GM12878 (cell line): ENCODE measurements around the gene TCP11L1. TPM values are rescaled to one million over a fixed set of nuclear protein-coding genes. Genes with fewer than 3 reads are reported as not detected.
"Not testable (repeated sequence)": the region's sequence is repeated elsewhere in the genome, so short reads cannot be mapped to it uniquely, and the experiment has no call there.

Experiments used
- ATAC-seq: fragments of 200-7000 bp; cut with Tn5 transposase; 3 replicates; pipeline ENCODE4 v1.9.1; 2020; ENCODE audit warnings: mild to moderate bottlenecking, moderate library complexity
- BruUV-seq: library from RNA; stranded (reverse); fragments of 400-500 nt; replicated peaks from 2 replicates; lab custom pipeline; 2021; lab: Mats Ljungman, UMichigan
- CTCF ChIA-PET: fragments of 300-600 bp; sonication (Branson Sonifier 250); formaldehyde crosslinking; extraction: SDS; loops from one replicate; lab custom pipeline; 2021; ENCODE audit warnings: inconsistent platforms; lab: Yijun Ruan, JAX
- POLR2A ChIA-PET: fragments of 350-600 bp; formaldehyde crosslinking; extraction: SDS; loops from one replicate; lab custom pipeline; 2021; ENCODE audit warnings: inconsistent platforms; lab: Charles Lee
- RAD21 ChIA-PET: fragments of 300-600 bp; sonication (Branson Sonifier 250); formaldehyde crosslinking; loops from one replicate; lab custom pipeline; 2023; ENCODE audit warnings: antibody characterized with exemption; ENCODE audit not compliant: unreplicated experiment; lab: Charles Lee
- SMC1A ChIA-PET: fragments of 300-600 bp; sonication (Branson Sonifier 250); formaldehyde crosslinking; loops from one replicate; lab custom pipeline; 2023; ENCODE audit not compliant: unreplicated experiment, uncharacterized antibody; lab: Charles Lee
- DNase-seq: peaks from one replicate; pipeline ENCODE4 v3.0.0-alpha.2; 2011; ENCODE audit warnings: low read depth, low spot score
- FAIRE-seq: peaks from 3 replicates; lab custom pipeline; 2011; peaks lifted over from hg19 to GRCh38; lab: Jason Lieb, UNC
- H2AFZ ChIP-seq: 2 replicates; pipeline ENCODE4 v1.6.0; 2011; ENCODE audit warnings: low read depth, low read length, control low read depth; ENCODE audit not compliant: control insufficient read depth
- H3K27ac ChIP-seq: 2 replicates; pipeline ENCODE4 v1.5.1; 2011; ENCODE audit warnings: control low read depth; ENCODE audit not compliant: control insufficient read depth, insufficient read depth
- H3K27me3 ChIP-seq, 2 experiments: replicated peaks in 1 of 2; 2 replicates each; pipeline versions ENCODE4 v1.6.0 to v1.6.1; 2011; ENCODE audit warnings: low read length in 1 of 2; ENCODE audit not compliant: control insufficient read depth in 2 of 2, insufficient read depth in 2 of 2
- H3K36me3 ChIP-seq, 2 experiments: 2 replicates each; pipeline ENCODE4 v1.5.1; 2011; ENCODE audit warnings: low read length in 1 of 2; ENCODE audit not compliant: control insufficient read depth in 2 of 2, insufficient read depth in 2 of 2
- H3K4me1 ChIP-seq: 2 replicates; pipeline ENCODE4 v1.6.1; 2011; ENCODE audit warnings: mild to moderate bottlenecking, low read length, moderate library complexity, mixed read lengths; ENCODE audit not compliant: control insufficient read depth, insufficient read depth
- H3K4me2 ChIP-seq: 2 replicates; pipeline ENCODE4 v1.6.0; 2011; ENCODE audit warnings: control low read depth; ENCODE audit not compliant: control insufficient read depth, insufficient read depth
- H3K4me3 ChIP-seq: fragments of 200-600 bp; sonication (generic); 2 replicates; pipeline ENCODE4 v1.5.1; 2016
- H3K79me2 ChIP-seq: 2 replicates; pipeline ENCODE4 v1.6.0; 2011; ENCODE audit warnings: low read length; ENCODE audit not compliant: control insufficient read depth, insufficient read depth
- H3K9ac ChIP-seq: 2 replicates; pipeline ENCODE4 v1.8.0; 2011; ENCODE audit warnings: low read length, control low read depth, mixed read lengths; ENCODE audit not compliant: control insufficient read depth, insufficient read depth
- H3K9me3 ChIP-seq: replicated peaks from 3 replicates; pipeline ENCODE4 v1.5.1; 2011; ENCODE audit warnings: mild to moderate bottlenecking, low read length; ENCODE audit not compliant: control insufficient read depth, insufficient read depth
- H4K20me1 ChIP-seq: 2 replicates; pipeline ENCODE4 v1.6.0; 2011; ENCODE audit not compliant: control insufficient read depth, insufficient read depth
- CBFB ChIP-seq: IDR thresholded peaks from 2 replicates; pipeline ENCODE4 v1.6.1; 2016; ENCODE audit warnings: antibody characterized with exemption, low read depth
- IKZF1 ChIP-seq: fragments of 450-650 bp; conservative IDR thresholded peaks from 2 replicates; pipeline ENCODE4 v1.6.1; 2017; ENCODE audit warnings: antibody characterized with exemption, mild to moderate bottlenecking
- MYC ChIP-seq: IDR thresholded peaks from 2 replicates; pipeline ENCODE4 v1.6.1; 2011; ENCODE audit warnings: mild to moderate bottlenecking, low read length, moderate library complexity, inconsistent platforms; ENCODE audit not compliant: insufficient read depth, insufficient replicate concordance, insufficient read length, severe bottlenecking
- POU2F2 ChIP-seq: IDR thresholded peaks from 3 replicates; pipeline ENCODE4 v1.6.1; 2011; ENCODE audit warnings: low read depth, mild to moderate bottlenecking, low read length, borderline replicate concordance
- SUZ12 ChIP-seq: fragments of 200-600 bp; sonication (generic); IDR thresholded peaks from one replicate; pipeline ENCODE4 v1.6.1; 2018; ENCODE audit warnings: antibody characterized with exemption, mild to moderate bottlenecking; ENCODE audit not compliant: unreplicated experiment
- TAF1 ChIP-seq: IDR thresholded peaks from 2 replicates; pipeline ENCODE4 v1.6.1; 2011; ENCODE audit warnings: mild to moderate bottlenecking, low read depth, low read length, borderline replicate concordance
- WGBS: methylation state at CpG from one replicate; pipeline ENCODE4 v1.1.6; 2016; ENCODE audit warnings: low lambda C conversion rate; ENCODE audit not compliant: insufficient replicate concordance, insufficient coverage; ENCODE audit errors: missing lambda C conversion rate; 5-methylcytosine and 5-hydroxymethylcytosine counted together
- in situ Hi-C: fragments of 300-500 bp; cut with MboI; formaldehyde crosslinking; loops from 9 replicates; pipeline ENCODE4 v1.14.3; 2018; ENCODE audit warnings: mixed read lengths
- intact Hi-C: fragments of 100-400 bp; cut with micrococcal nuclease; formaldehyde crosslinking; loops from one replicate; pipeline ENCODE4 v1.14.2; 2022; ENCODE audit not compliant: unreplicated experiment
- polyA plus RNA-seq, 11 experiments: library from polyadenylated mRNA; depleted of rRNA in 4 of 11; unstranded in 6 of 11; stranded (reverse) in 5 of 11; fragments of >200 nt; fragmentation: Nextera tagmentation in 4 of 11; fragmentation: Illumina TruSeq in 1 of 11; extraction: Ambion mirVana in 4 of 11; extraction: Trizol in 1 of 11; gene quantifications; 1 replicate in 1 of 11; 2 replicates in 10 of 11; pipeline versions ENCODE4 v1.2.1 to v1.2.3, GENCODE V29; 2011 to 2016; ENCODE audit warnings: inconsistent platforms in 2 of 11, missing spikeins in 2 of 11, low read depth in 1 of 11
- total RNA-seq, 4 experiments: library from RNA; depleted of rRNA in 3 of 4; stranded (reverse); fragments of >200 nt in 3 of 4; fragmentation: Illumina TruSeq in 1 of 4; extraction: Trizol in 1 of 4; gene quantifications; 2 replicates each; pipeline versions ENCODE4 v1.2.1 to v1.2.3, GENCODE V29; 2013 to 2021
- TF ChIP-seq, protein P1 (sequence below): fragments of 450-650 bp; IDR thresholded peaks from 2 replicates; pipeline ENCODE4 v1.6.1; 2017; ENCODE audit warnings: mild to moderate bottlenecking, moderate library complexity

The TCP11L1 gene
- total and polyA plus RNA-seq, 10 of the 15 experiments (the other 5 are each of a cell fraction or from before 2014, with no cell fraction given) = 5.3 to 15.7 (median 13.0) TPM

DNA sequence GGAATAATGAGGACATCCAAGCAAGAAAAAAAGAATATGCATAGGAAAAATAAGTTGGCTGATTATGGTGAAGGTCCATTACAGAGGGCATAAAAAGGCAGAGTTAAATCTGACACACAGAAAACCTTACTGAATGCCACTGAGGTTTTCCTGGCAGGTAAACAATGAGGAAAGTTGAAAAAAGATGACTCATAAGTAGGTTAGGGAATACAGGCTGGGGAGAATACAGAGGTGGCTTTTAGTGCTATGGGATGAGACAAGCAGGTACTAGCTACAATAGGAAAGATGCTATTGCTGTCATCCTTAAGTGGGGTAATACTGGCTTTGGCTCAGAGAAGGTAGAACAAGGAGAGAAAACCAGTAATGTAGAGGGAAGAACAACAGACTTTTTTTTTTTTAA lies 77.2 kb downstream of the TCP11L1 start:
- no peaks in the 10 kb centered on the region for H3K27me3 ChIP-seq
- TF ChIP-seq IKZF1 (no peak), MYC (no peak), TAF1 (no peak), SUZ12 (no peak), CBFB (no peak), POU2F2 (no peak)
- TF ChIP-seq, protein P1, sequence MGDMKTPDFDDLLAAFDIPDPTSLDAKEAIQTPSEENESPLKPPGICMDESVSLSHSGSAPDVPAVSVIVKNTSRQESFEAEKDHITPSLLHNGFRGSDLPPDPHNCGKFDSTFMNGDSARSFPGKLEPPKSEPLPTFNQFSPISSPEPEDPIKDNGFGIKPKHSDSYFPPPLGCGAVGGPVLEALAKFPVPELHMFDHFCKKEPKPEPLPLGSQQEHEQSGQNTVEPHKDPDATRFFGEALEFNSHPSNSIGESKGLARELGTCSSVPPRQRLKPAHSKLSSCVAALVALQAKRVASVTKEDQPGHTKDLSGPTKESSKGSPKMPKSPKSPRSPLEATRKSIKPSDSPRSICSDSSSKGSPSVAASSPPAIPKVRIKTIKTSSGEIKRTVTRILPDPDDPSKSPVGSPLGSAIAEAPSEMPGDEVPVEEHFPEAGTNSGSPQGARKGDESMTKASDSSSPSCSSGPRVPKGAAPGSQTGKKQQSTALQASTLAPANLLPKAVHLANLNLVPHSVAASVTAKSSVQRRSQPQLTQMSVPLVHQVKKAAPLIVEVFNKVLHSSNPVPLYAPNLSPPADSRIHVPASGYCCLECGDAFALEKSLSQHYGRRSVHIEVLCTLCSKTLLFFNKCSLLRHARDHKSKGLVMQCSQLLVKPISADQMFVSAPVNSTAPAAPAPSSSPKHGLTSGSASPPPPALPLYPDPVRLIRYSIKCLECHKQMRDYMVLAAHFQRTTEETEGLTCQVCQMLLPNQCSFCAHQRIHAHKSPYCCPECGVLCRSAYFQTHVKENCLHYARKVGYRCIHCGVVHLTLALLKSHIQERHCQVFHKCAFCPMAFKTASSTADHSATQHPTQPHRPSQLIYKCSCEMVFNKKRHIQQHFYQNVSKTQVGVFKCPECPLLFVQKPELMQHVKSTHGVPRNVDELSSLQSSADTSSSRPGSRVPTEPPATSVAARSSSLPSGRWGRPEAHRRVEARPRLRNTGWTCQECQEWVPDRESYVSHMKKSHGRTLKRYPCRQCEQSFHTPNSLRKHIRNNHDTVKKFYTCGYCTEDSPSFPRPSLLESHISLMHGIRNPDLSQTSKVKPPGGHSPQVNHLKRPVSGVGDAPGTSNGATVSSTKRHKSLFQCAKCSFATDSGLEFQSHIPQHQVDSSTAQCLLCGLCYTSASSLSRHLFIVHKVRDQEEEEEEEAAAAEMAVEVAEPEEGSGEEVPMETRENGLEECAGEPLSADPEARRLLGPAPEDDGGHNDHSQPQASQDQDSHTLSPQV = no peak
- TF ChIP-seq, all 136 proteins: peak for 0
- FAIRE-seq (no peak), DNase-seq (no peak), ATAC-seq (no peak)
- Histone ChIP-seq H3K4me3 (no peak overlapping the region), H4K20me1 (no peaks in the 10 kb centered on the region), H3K4me2 (no peak overlapping the region), H3K27ac (no peak overlapping the region), H3K36me3 (no peaks in the 10 kb centered on the region), H2AFZ (no peak overlapping the region), H3K4me1 (no peaks in the 10 kb centered on the region), H3K79me2 (no peaks in the 10 kb centered on the region), H3K9ac (no peak overlapping the region), H3K9me3 (no peaks in the 10 kb centered on the region)
- in situ Hi-C loops (no loop called here), intact Hi-C loops (no loop called here)
- no TSS peak for BruUV-seq
- ChIA-PET POLR2A (no interaction called here), RAD21 (no interaction called here), SMC1A (interaction anchor here (1.0 kb wide), 1 partner anchor 73 kb away, joined by 3 read pairs; no protein-coding TSS in a partner anchor), CTCF (interaction anchor here (0.6 to 0.9 kb wide), 2 partner anchors 12 to 51 kb away, joined by 3 to 5 read pairs; no protein-coding TSS in a partner anchor)

DNA sequence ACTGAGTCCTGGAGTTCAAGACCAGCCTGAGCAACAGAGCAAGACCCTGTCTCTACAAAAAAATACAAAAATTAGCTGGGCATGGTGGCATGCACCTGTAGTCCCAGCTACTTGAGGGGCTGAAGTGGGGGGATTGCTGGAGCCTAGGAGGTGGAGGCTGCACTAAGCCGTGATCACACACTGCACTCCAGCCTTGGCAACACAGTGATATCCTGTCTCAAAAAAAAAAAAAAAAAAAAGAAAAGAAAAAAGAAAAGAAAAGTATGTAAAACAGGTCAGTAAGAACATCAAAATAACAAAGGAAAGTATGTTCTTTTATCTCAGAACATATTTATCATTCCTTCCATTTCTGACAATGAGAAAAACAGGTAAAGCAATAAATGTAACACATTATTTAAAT lies 83.3 kb downstream of the TCP11L1 start:
- H4K20me1 ChIP-seq, H3K4me2 ChIP-seq, H3K27me3 ChIP-seq, H2AFZ ChIP-seq, H3K9ac ChIP-seq, POLR2A ChIA-PET, DNase-seq, RAD21 ChIA-PET, FAIRE-seq, H3K4me1 ChIP-seq, intact Hi-C loops, H3K79me2 ChIP-seq, H3K27ac ChIP-seq, BruUV-seq, H3K9me3 ChIP-seq, ATAC-seq, H3K4me3 ChIP-seq, in situ Hi-C loops, H3K36me3 ChIP-seq: not testable (repeated sequence)
- no CpG with 5 or more reads among the region's 1 CpG for WGBS
- ChIA-PET SMC1A (interaction anchor here (0.7 kb wide), 1 partner anchor 168 kb away, joined by 3 read pairs; no protein-coding TSS in a partner anchor), CTCF (interaction anchor here (1.0 to 1.3 kb wide), 2 partner anchors 13 to 57 kb away, joined by 4 to 7 read pairs; no protein-coding TSS in a partner anchor)
